H9 (cell line): ENCODE data around the gene PELI2. TPM values are rescaled to one million over a fixed set of nuclear protein-coding genes. Genes with fewer than 3 reads are reported as not detected.

Experiments
- DNase-seq: peaks from one replicate; pipeline ENCODE4 v3.0.0-alpha.2; 2017
- H2AFZ ChIP-seq: one replicate; pipeline ENCODE4 v1.6.1; 2013; ENCODE audit warnings: mild to moderate bottlenecking, low read length, control low read depth, moderate library complexity
- H2AK5ac ChIP-seq: 2 replicates; pipeline ENCODE4 v1.6.1; 2013; ENCODE audit warnings: low read length, control low read depth, mixed read lengths; ENCODE audit not compliant: insufficient read length
- H2BK120ac ChIP-seq: one replicate; pipeline ENCODE4 v1.6.1; 2013; ENCODE audit warnings: low read depth, mild to moderate bottlenecking, low read length, control low read depth, inconsistent platforms; ENCODE audit not compliant: poor library complexity, severe bottlenecking
- H2BK12ac ChIP-seq: 2 replicates; pipeline ENCODE4 v1.6.1; 2013; ENCODE audit warnings: low read length, control low read depth, mixed read lengths, low read depth; ENCODE audit not compliant: insufficient read length
- H2BK15ac ChIP-seq: 2 replicates; pipeline ENCODE4 v1.6.1; 2013; ENCODE audit warnings: low read depth, low read length, control low read depth
- H2BK20ac ChIP-seq: one replicate; pipeline ENCODE4 v1.6.1; 2013; ENCODE audit warnings: low read depth, mild to moderate bottlenecking, low read length, control low read depth, inconsistent platforms; ENCODE audit not compliant: poor library complexity, severe bottlenecking
- H2BK5ac ChIP-seq: 2 replicates; pipeline ENCODE4 v1.6.1; 2013; ENCODE audit warnings: low read length, control low read depth, mixed read lengths; ENCODE audit not compliant: insufficient read length
- H3K14ac ChIP-seq: 2 replicates; pipeline ENCODE4 v1.6.1; 2013; ENCODE audit warnings: low read length, control low read depth; ENCODE audit not compliant: insufficient read depth
- H3K18ac ChIP-seq: 2 replicates; pipeline ENCODE4 v1.6.1; 2013; ENCODE audit warnings: low read depth, mild to moderate bottlenecking, mixed read lengths, low read length, control low read depth; ENCODE audit not compliant: insufficient read length
- H3K23ac ChIP-seq: 2 replicates; pipeline ENCODE4 v1.6.1; 2013; ENCODE audit warnings: low read length, control low read depth, mixed read lengths, low read depth; ENCODE audit not compliant: insufficient read length
- H3K23me2 ChIP-seq: 2 replicates; pipeline ENCODE4 v1.6.1; 2013; ENCODE audit warnings: low read depth, mild to moderate bottlenecking, mixed read lengths, low read length, control low read depth; ENCODE audit not compliant: insufficient read length, poor library complexity, severe bottlenecking
- H3K27ac ChIP-seq: 2 replicates; pipeline ENCODE4 v1.5.1; 2013; ENCODE audit warnings: low read length, control low read depth, mixed read lengths, low read depth; ENCODE audit not compliant: insufficient read length
- H3K27me3 ChIP-seq: 2 replicates; pipeline ENCODE4 v1.6.1; 2013; ENCODE audit warnings: low read length, control low read depth, inconsistent platforms; ENCODE audit not compliant: insufficient read depth
- H3K4ac ChIP-seq: 2 replicates; pipeline ENCODE4 v1.6.1; 2013; ENCODE audit warnings: low read depth, mild to moderate bottlenecking, control low read depth, inconsistent platforms, low read length, moderate library complexity
- H3K4me1 ChIP-seq: 2 replicates; pipeline ENCODE4 v1.6.1; 2013; ENCODE audit warnings: low read length, control low read depth, inconsistent platforms; ENCODE audit not compliant: insufficient read depth
- H3K4me2 ChIP-seq: 2 replicates; pipeline ENCODE4 v1.6.1; 2013; ENCODE audit warnings: low read length, control low read depth, mixed read lengths; ENCODE audit not compliant: insufficient read length, insufficient read depth
- H3K56ac ChIP-seq: 2 replicates; pipeline ENCODE4 v1.6.1; 2013; ENCODE audit warnings: low read depth, mild to moderate bottlenecking, mixed read lengths, low read length, control low read depth; ENCODE audit not compliant: insufficient read length
- H3K79me1 ChIP-seq: 2 replicates; pipeline ENCODE4 v1.6.1; 2013; ENCODE audit warnings: low read depth, mild to moderate bottlenecking, moderate library complexity, low read length, control low read depth, inconsistent platforms; ENCODE audit not compliant: insufficient read depth, poor library complexity, severe bottlenecking
- H3K79me2 ChIP-seq: 2 replicates; pipeline ENCODE4 v1.6.1; 2013; ENCODE audit warnings: low read length, control low read depth, inconsistent platforms; ENCODE audit not compliant: insufficient read depth
- H3K9ac ChIP-seq: 2 replicates; pipeline ENCODE4 v1.6.1; 2013; ENCODE audit warnings: low read length, control low read depth, mixed read lengths; ENCODE audit not compliant: insufficient read length; ENCODE audit errors: extremely low read depth
- H3K9me3 ChIP-seq: one replicate; pipeline ENCODE4 v1.6.1; 2013; ENCODE audit warnings: low read depth, low read length, inconsistent platforms; ENCODE audit not compliant: control insufficient read depth
- H3T11ph ChIP-seq: one replicate; pipeline ENCODE4 v1.6.1; 2013; ENCODE audit warnings: mild to moderate bottlenecking, low read length, control low read depth, inconsistent platforms
- H4K20me1 ChIP-seq: one replicate; pipeline ENCODE4 v1.6.1; 2013; ENCODE audit not compliant: control insufficient read depth, insufficient read length, insufficient read depth
- H4K5ac ChIP-seq: 2 replicates; pipeline ENCODE4 v1.6.1; 2013; ENCODE audit warnings: low read depth, mild to moderate bottlenecking, mixed read lengths, low read length, control low read depth; ENCODE audit not compliant: insufficient read length
- H4K8ac ChIP-seq: replicated peaks from 2 replicates; pipeline ENCODE4 v1.6.1; 2013; ENCODE audit warnings: low read length, control low read depth, mixed read lengths, low read depth; ENCODE audit not compliant: insufficient read length
- H4K91ac ChIP-seq: 2 replicates; pipeline ENCODE4 v1.6.1; 2013; ENCODE audit warnings: low read depth, mild to moderate bottlenecking, moderate library complexity, mixed read lengths, low read length, control low read depth; ENCODE audit not compliant: insufficient read length
- H3K27ac Mint-ChIP-seq, 3 experiments: 2 replicates in 2 of 3; 3 replicates in 1 of 3; pipeline ENCODE4 v1.8.0; 2020 to 2021; ENCODE audit warnings: mixed read lengths in 3 of 3, mild to moderate bottlenecking in 1 of 3, moderate library complexity in 1 of 3
- H3K27me3 Mint-ChIP-seq: 2 replicates; pipeline ENCODE4 v1.8.0; 2021; ENCODE audit warnings: low read depth, mild to moderate bottlenecking, moderate library complexity, mixed read lengths
- H3K36me3 Mint-ChIP-seq, 3 experiments: 2 replicates in 2 of 3; 3 replicates in 1 of 3; pipeline ENCODE4 v1.8.0; 2020 to 2021; ENCODE audit warnings: low read depth in 3 of 3, mixed read lengths in 3 of 3; ENCODE audit not compliant: insufficient read depth in 1 of 3
- H3K4me1 Mint-ChIP-seq, 2 experiments: 2 replicates each; pipeline ENCODE4 v1.8.0; 2020; ENCODE audit warnings: mixed read lengths in 2 of 2
- H3K4me3 Mint-ChIP-seq, 2 experiments: 2 replicates in 1 of 2; 3 replicates in 1 of 2; pipeline ENCODE4 v1.8.0; 2020 to 2021; ENCODE audit warnings: mild to moderate bottlenecking in 2 of 2, mixed read lengths in 2 of 2, moderate library complexity in 1 of 2
- H3K9me3 Mint-ChIP-seq, 2 experiments: 2 replicates in 1 of 2; 3 replicates in 1 of 2; pipeline ENCODE4 v1.8.0; 2020; ENCODE audit warnings: mild to moderate bottlenecking in 2 of 2, mixed read lengths in 2 of 2, moderate library complexity in 1 of 2
- CTCF ChIP-seq: fragments of 200-600 bp; sonication (generic); conservative IDR thresholded peaks from 3 replicates; pipeline ENCODE4 v1.8.0; 2021; ENCODE audit warnings: antibody characterized with exemption, mild to moderate bottlenecking
- WGBS: extraction: QIAGEN DNeasy Blood & Tissue Kit; methylation state at CpG from one replicate; pipeline ENCODE4 v1.1.7; 2013; ENCODE audit warnings: missing lambda C conversion rate, low lambda C conversion rate, mixed read lengths; ENCODE audit not compliant: insufficient read length; ENCODE audit errors: extremely low coverage; 5-methylcytosine and 5-hydroxymethylcytosine counted together
- total RNA-seq: library from RNA; stranded (reverse); gene quantifications from 2 replicates; pipeline ENCODE4 v1.2.1, GENCODE V29; 2021

Gene PELI2
- total RNA-seq, 1 experiment from 2014 or later: 18.0 TPM

DNA sequence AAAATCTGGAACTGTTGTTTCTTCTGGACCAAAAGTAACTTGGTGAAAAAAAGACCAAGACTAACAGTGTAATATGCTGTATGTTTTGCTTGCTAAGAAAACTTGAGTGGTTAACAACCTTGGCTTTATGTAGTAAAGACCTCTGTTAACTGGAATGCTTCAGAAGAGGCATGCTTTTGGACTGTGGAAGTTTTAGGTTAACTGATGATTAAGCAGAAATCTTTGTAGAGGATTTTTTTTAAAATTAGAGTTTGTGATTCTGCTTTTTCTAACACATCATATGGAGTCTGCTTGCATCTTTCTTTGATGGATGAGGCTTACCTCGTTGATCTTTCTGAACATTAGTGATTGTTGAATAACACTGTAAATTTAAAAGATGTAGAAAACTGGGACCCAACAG is 17.5 kb downstream of the PELI2 start:
- H3K27ac ChIP-seq: no peak overlapping the region
- no peak overlapping the region for H2BK5ac ChIP-seq
- H3K4me2 ChIP-seq: no peak overlapping the region
- H3K4me1 ChIP-seq: peaks cover 13% of the 10 kb centered on the region
- no peak overlapping the region for H3K23ac ChIP-seq
- H2AK5ac ChIP-seq: no peak overlapping the region
- H3K4ac ChIP-seq: no peak overlapping the region
- H3K4me1 Mint-ChIP-seq: peaks cover 41 to 72% of the 10 kb centered on the region in 2 experiments
- H2BK120ac ChIP-seq: no peak overlapping the region
- no peak overlapping the region for H2BK20ac ChIP-seq
- H3K14ac ChIP-seq: no peak overlapping the region
- no peak for DNase-seq
- H4K20me1 ChIP-seq: no peaks in the 10 kb centered on the region
- H4K91ac ChIP-seq: no peak overlapping the region
- H2BK15ac ChIP-seq: no peak overlapping the region
- no peaks in the 10 kb centered on the region for H3K36me3 Mint-ChIP-seq
- H3K9ac ChIP-seq: no peak overlapping the region
- H3K27me3 Mint-ChIP-seq: no peaks in the 10 kb centered on the region
- no peak overlapping the region for H4K8ac ChIP-seq
- no peaks in the 10 kb centered on the region for H3K23me2 ChIP-seq
- no peak overlapping the region for H3T11ph ChIP-seq
- no peak overlapping the region for H3K27ac Mint-ChIP-seq
- no peaks in the 10 kb centered on the region for H3K79me2 ChIP-seq
- no peaks in the 10 kb centered on the region for H3K9me3 ChIP-seq
- WGBS: no CpG with 5 or more reads among the region's 1 CpG
- H3K56ac ChIP-seq: no peak overlapping the region
- no peak overlapping the region for H2BK12ac ChIP-seq
- H3K4me3 Mint-ChIP-seq: no peak overlapping the region
- no peak for TF ChIP-seq CTCF
- no peaks in the 10 kb centered on the region for H3K9me3 Mint-ChIP-seq
- no peak overlapping the region for H3K18ac ChIP-seq
- no peaks in the 10 kb centered on the region for H3K27me3 ChIP-seq
- H4K5ac ChIP-seq: no peak overlapping the region
- no peak overlapping the region for H2AFZ ChIP-seq
- peaks cover 2% of the 10 kb centered on the region for H3K79me1 ChIP-seq
